A673 (cell line): ENCODE measurements around the gene NECAB2. TPM values are rescaled to one million over a fixed set of nuclear protein-coding genes. Genes with fewer than 3 reads are reported as not detected.

ENCODE experiments used
- BruUV-seq: library from RNA; stranded (reverse); fragments of 400-500 nt; replicated peaks from 2 replicates; lab custom pipeline; 2021; lab: Mats Ljungman, UMichigan
- CTCF ChIA-PET: fragments of 300-600 bp; sonication (Branson Sonifier 250); formaldehyde crosslinking; loops from one replicate; lab custom pipeline; 2022; ENCODE audit warnings: antibody characterized with exemption; lab: Charles Lee
- POLR2A ChIA-PET: fragments of 300-600 bp; sonication (Branson Sonifier 250); formaldehyde crosslinking; loops from one replicate; lab custom pipeline; 2022; ENCODE audit warnings: antibody characterized with exemption; ENCODE audit not compliant: low non-redundant PET; lab: Charles Lee
- DNase-seq: peaks from one replicate; pipeline ENCODE4 v3.0.0-alpha.2; 2015; ENCODE audit warnings: low spot score
- H3K27ac ChIP-seq: fragments of 200-600 bp; sonication (generic); 2 replicates; pipeline ENCODE4 v1.5.1; 2016; ENCODE audit warnings: mixed run types, low read depth, mild to moderate bottlenecking, mixed read lengths, antibody characterized with exemption, low read length; ENCODE audit not compliant: poor library complexity, severe bottlenecking
- H3K27me3 ChIP-seq: fragments of 200-600 bp; sonication (generic); replicated peaks from 2 replicates; pipeline ENCODE4 v1.6.1; 2017; ENCODE audit warnings: mixed run types, low read depth, mild to moderate bottlenecking, mixed read lengths, antibody characterized with exemption, low read length; ENCODE audit not compliant: insufficient read depth, poor library complexity
- H3K36me3 ChIP-seq: fragments of 200-600 bp; sonication (generic); 2 replicates; pipeline ENCODE4 v1.6.1; 2016; ENCODE audit warnings: mixed run types, mild to moderate bottlenecking, mixed read lengths, antibody characterized with exemption, low read length; ENCODE audit not compliant: insufficient read depth, poor library complexity, severe bottlenecking
- H3K4me1 ChIP-seq: fragments of 200-600 bp; sonication (generic); 2 replicates; pipeline ENCODE4 v1.6.1; 2017; ENCODE audit warnings: mixed run types, mild to moderate bottlenecking, mixed read lengths, antibody characterized with exemption, low read length; ENCODE audit not compliant: insufficient read depth, poor library complexity, severe bottlenecking
- H3K4me3 ChIP-seq: fragments of 200-600 bp; sonication (generic); 2 replicates; pipeline ENCODE4 v1.5.1; 2016; ENCODE audit warnings: low read depth, mixed run types, mild to moderate bottlenecking, mixed read lengths, low read length; ENCODE audit not compliant: poor library complexity, severe bottlenecking
- H3K9me3 ChIP-seq: fragments of 200-600 bp; sonication (generic); 2 replicates; pipeline ENCODE4 v1.6.1; 2016; ENCODE audit warnings: mixed run types, low read depth, mild to moderate bottlenecking, mixed read lengths, antibody characterized with exemption, low read length; ENCODE audit not compliant: poor library complexity, severe bottlenecking
- CTCF ChIP-seq: fragments of 300-800, 200-600 bp; sonication (generic); conservative IDR thresholded peaks from 2 replicates; pipeline ENCODE4 v1.5.1; 2017; ENCODE audit warnings: low read depth, mild to moderate bottlenecking, antibody characterized with exemption, low read length, moderate library complexity, mixed read lengths
- EZH2 ChIP-seq: fragments of 200-600 bp; sonication (generic); IDR thresholded peaks from 2 replicates; pipeline ENCODE4 v1.6.1; 2017; ENCODE audit warnings: borderline replicate concordance, low read depth, mild to moderate bottlenecking, mixed read lengths, antibody characterized with exemption, low read length; ENCODE audit not compliant: poor library complexity, severe bottlenecking
- intact Hi-C: fragments of 100-400 bp; cut with micrococcal nuclease; formaldehyde crosslinking; loops from one replicate; pipeline ENCODE4 v1.10.0; 2022; ENCODE audit not compliant: unreplicated experiment
- total RNA-seq: library from RNA; stranded (reverse); gene quantifications from 2 replicates; pipeline ENCODE4 v1.2.3, GENCODE V29; 2021

The NECAB2 gene
- total RNA-seq, 1 experiment from 2014 or later, result 0.80 TPM

DNA sequence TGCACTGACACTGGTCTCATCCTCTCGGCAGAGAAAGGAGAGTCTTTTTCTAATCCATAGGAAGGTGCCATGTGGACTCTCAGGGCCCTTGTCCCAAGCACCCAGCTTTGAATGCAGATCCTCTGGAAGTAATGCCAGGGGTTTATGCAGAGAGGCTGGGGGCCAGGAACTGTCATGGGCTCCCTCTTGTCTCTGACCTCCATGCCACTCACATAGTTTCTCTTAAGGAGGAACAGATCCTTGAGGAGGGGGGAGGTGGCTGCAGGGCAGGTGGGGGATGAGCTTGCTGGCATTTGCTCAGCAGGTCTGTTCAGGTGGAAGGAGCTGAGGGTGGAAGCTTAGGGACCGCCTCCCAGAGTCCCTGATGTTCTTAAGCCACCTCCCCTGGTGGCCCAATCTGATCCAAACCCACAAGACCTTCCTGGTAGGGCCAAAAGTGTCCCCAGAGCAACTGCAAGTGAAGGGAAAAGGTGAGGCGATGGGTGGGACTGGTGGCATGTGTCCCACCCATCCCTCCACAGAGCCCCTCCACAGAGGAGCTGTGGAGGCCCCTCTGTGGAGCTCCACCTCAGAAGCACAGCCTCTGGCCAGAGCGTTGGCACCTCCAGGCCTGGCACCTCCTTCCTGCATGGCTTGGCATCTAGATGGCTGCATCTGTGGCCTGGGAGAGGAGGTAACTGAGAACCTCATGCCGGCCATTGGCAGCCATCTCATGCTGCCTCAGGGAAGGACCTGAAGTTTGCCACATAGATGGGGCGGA lies 9.2 kb downstream of the NECAB2 start:
- no peaks in the 10 kb centered on the region for H3K27me3 ChIP-seq
- H3K9me3 ChIP-seq, result no peaks in the 10 kb centered on the region
- H3K4me1 ChIP-seq, result no peaks in the 10 kb centered on the region
- intact Hi-C loops, result no loop called here
- no peak overlapping the region for H3K27ac ChIP-seq
- no peak overlapping the region for H3K4me3 ChIP-seq
- TF ChIP-seq CTCF, result no peak
- POLR2A ChIA-PET, result no interaction called here
- DNase-seq, result no peak
- no peaks in the 10 kb centered on the region for H3K36me3 ChIP-seq
- CTCF ChIA-PET, result no interaction called here
- no TSS peak for BruUV-seq

- no peaks in the 10 kb centered on the region for H3K36me3 ChIP-seq
- intact Hi-C loops, result no loop called here
- POLR2A ChIA-PET, result no interaction called here
- no peaks in the 10 kb centered on the region for H3K4me1 ChIP-seq
- no peaks in the 10 kb centered on the region for H3K27me3 ChIP-seq
- no peak for DNase-seq
- BruUV-seq, result no TSS peak
- no peak for TF ChIP-seq EZH2
- TF ChIP-seq CTCF, result no peak
- no peak overlapping the region for H3K27ac ChIP-seq
- no peaks in the 10 kb centered on the region for H3K9me3 ChIP-seq
- H3K4me3 ChIP-seq, result no peak overlapping the region
- CTCF ChIA-PET, result no interaction called here
Measured at GRCh38 chr16:83978401-83978904, 10.4 kb downstream of the NECAB2 start.

DNA sequence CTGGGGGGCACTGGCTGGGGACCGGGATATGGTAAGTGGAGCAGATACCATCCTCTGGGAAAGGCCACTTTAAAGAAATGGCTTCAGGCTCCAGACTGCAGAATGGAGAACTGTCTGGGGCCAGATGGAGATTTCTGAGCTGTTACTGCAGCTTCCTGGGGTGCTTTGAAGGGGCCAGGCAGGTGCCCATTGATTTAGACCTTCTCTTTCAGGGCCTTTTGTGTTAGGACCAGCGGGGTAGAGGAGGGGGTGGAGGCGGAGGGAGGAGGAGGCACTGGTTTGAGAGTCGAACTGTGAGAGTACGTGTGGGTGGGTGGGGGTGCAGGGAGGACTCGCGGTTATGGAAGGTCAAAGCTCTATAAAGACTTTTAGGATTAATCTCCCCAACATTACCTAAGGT lies 11.4 kb downstream of the NECAB2 start:
- no TSS peak for BruUV-seq
- POLR2A ChIA-PET, result no interaction called here
- H3K4me1 ChIP-seq, result no peaks in the 10 kb centered on the region
- no peak overlapping the region for H3K4me3 ChIP-seq
- TF ChIP-seq CTCF (no peak), EZH2 (no peak)
- no peaks in the 10 kb centered on the region for H3K36me3 ChIP-seq
- intact Hi-C loops, result no loop called here
- H3K27me3 ChIP-seq, result no peaks in the 10 kb centered on the region
- CTCF ChIA-PET, result no interaction called here
- H3K9me3 ChIP-seq, result no peaks in the 10 kb centered on the region
- no peak for DNase-seq
- no peak overlapping the region for H3K27ac ChIP-seq
